HCT116 (cell line): ENCODE measurements around the gene FRMD4A. TPM values are rescaled to one million over a fixed set of nuclear protein-coding genes. Genes with fewer than 3 reads are reported as not detected.

Experiments
- ATAC-seq: fragments of 200-7000 bp; cut with Tn5 transposase; 2 replicates; pipeline ENCODE4 v1.9.1; 2020; ENCODE audit warnings: mild to moderate bottlenecking, moderate library complexity
- BruUV-seq: library from RNA; stranded (reverse); fragments of 400-500 nt; replicated peaks from 2 replicates; lab custom pipeline; 2021; lab: Mats Ljungman, UMichigan
- CTCF ChIA-PET: fragments of 300-600 bp; sonication (Branson Sonifier 250); formaldehyde crosslinking; loops from one replicate; lab custom pipeline; 2021; ENCODE audit warnings: antibody characterized with exemption; lab: Charles Lee
- POLR2A ChIA-PET: fragments of 300-600, 350-600 bp; sonication (Branson Sonifier 250); formaldehyde crosslinking; loops from one replicate; lab custom pipeline; 2021; ENCODE audit warnings: antibody characterized with exemption; lab: Charles Lee
- RAD21 ChIA-PET, 2 experiments: fragments of 300-600 bp; sonication (Branson Sonifier 250); formaldehyde crosslinking; loops; one replicate each; lab custom pipeline; 2023; ENCODE audit warnings: low total read pairs in 2 of 2; ENCODE audit not compliant: uncharacterized antibody in 2 of 2, unreplicated experiment in 2 of 2, low non-redundant PET in 1 of 2; lab: Charles Lee
- DNase-seq: peaks from one replicate; pipeline ENCODE4 v3.0.0-alpha.2; 2010; ENCODE audit warnings: low read depth, low spot score
- H2AFZ ChIP-seq: fragments of 200-600 bp; shearing (Covaris generic), sonication (generic); 2 replicates; pipeline ENCODE4 v1.6.1; 2017; ENCODE audit warnings: low read depth, mixed run types, mixed read lengths, antibody characterized with exemption, low read length; ENCODE audit not compliant: poor library complexity, severe bottlenecking
- H3K27ac ChIP-seq: 2 replicates; pipeline ENCODE4 v1.5.1; 2012; ENCODE audit warnings: low read depth, low read length
- H3K27me3 ChIP-seq: fragments of 200-600 bp; sonication (generic); 2 replicates; pipeline ENCODE4 v1.6.1; 2016; ENCODE audit warnings: mixed run types, low read length, mixed read lengths; ENCODE audit not compliant: insufficient read depth
- H3K36me3 ChIP-seq, 2 experiments: fragments of 200-500 bp in 1 of 2; fragments of 200-600 bp in 1 of 2; sonication (Bioruptor generic) in 1 of 2; sonication (generic) in 1 of 2; 2 replicates each; pipeline versions ENCODE4 v1.5.1 to v1.6.1; 2014 to 2016; ENCODE audit warnings: low read length in 2 of 2, inconsistent platforms in 1 of 2, mixed read lengths in 1 of 2, mixed run types in 1 of 2; ENCODE audit not compliant: insufficient read depth in 2 of 2, control insufficient read depth in 1 of 2
- H3K4me1 ChIP-seq, 2 experiments: fragments of 200-600 bp in 1 of 2; sonication (generic) in 1 of 2; 2 replicates each; pipeline versions ENCODE4 v1.5.1 to v1.6.1; 2012 to 2017; ENCODE audit warnings: low read length in 2 of 2, inconsistent platforms in 1 of 2, mild to moderate bottlenecking in 1 of 2, mixed read lengths in 1 of 2, mixed run types in 1 of 2, moderate library complexity in 1 of 2; ENCODE audit not compliant: insufficient read depth in 2 of 2, control insufficient read depth in 1 of 2
- H3K4me2 ChIP-seq: fragments of 200-600 bp; sonication (generic); 2 replicates; pipeline ENCODE4 v1.6.1; 2017; ENCODE audit warnings: mixed run types, low read length, mixed read lengths
- H3K4me3 ChIP-seq, 2 experiments: fragments of 200-600 bp in 1 of 2; sonication (generic) in 1 of 2; replicated peaks in 1 of 2; 2 replicates each; pipeline ENCODE4 v1.5.1; 2011 to 2016; ENCODE audit warnings: low read length in 2 of 2, control low read depth in 1 of 2, low read depth in 1 of 2, mild to moderate bottlenecking in 1 of 2, mixed read lengths in 1 of 2, mixed run types in 1 of 2
- H3K79me2 ChIP-seq: fragments of 200-600 bp; sonication (generic); 2 replicates; pipeline ENCODE4 v1.6.1; 2017; ENCODE audit warnings: mild to moderate bottlenecking, mixed run types, low read length, moderate library complexity, mixed read lengths; ENCODE audit not compliant: insufficient read depth
- H3K9ac ChIP-seq: fragments of 200-600 bp; sonication (generic); 2 replicates; pipeline ENCODE4 v1.6.1; 2016; ENCODE audit warnings: low read length, mixed read lengths
- H3K9me2 ChIP-seq: fragments of 200-600 bp; sonication (generic), shearing (Covaris generic); 2 replicates; pipeline ENCODE4 v1.6.1; 2017; ENCODE audit warnings: mixed run types, mild to moderate bottlenecking, moderate library complexity; ENCODE audit not compliant: insufficient read depth
- H3K9me3 ChIP-seq, 2 experiments: fragments of 200-500 bp in 1 of 2; fragments of 200-600 bp in 1 of 2; sonication (Bioruptor generic) in 1 of 2; sonication (generic) in 1 of 2; 2 replicates each; pipeline ENCODE4 v1.6.1; 2014 to 2017; ENCODE audit warnings: low read length in 2 of 2, mixed read lengths in 2 of 2, inconsistent platforms in 1 of 2, low read depth in 1 of 2, mild to moderate bottlenecking in 1 of 2, mixed run types in 1 of 2, moderate library complexity in 1 of 2; ENCODE audit not compliant: control insufficient read depth in 1 of 2, insufficient read depth in 1 of 2
- H4K20me1 ChIP-seq: fragments of 200-600 bp; sonication (generic), shearing (Covaris generic); 2 replicates; pipeline ENCODE4 v1.6.1; 2017; ENCODE audit warnings: mixed run types, mild to moderate bottlenecking, moderate library complexity; ENCODE audit not compliant: insufficient read depth
- CEBPB ChIP-seq: IDR thresholded peaks from 2 replicates; pipeline ENCODE4 v1.6.1; 2012; ENCODE audit warnings: low read depth
- EGR1 ChIP-seq: IDR thresholded peaks from 2 replicates; pipeline ENCODE4 v1.6.1; 2012; ENCODE audit warnings: low read depth
- EZH2 ChIP-seq: fragments of 200-600 bp; sonication (generic); IDR thresholded peaks from 2 replicates; pipeline ENCODE4 v1.6.1; 2017; ENCODE audit warnings: antibody characterized with exemption, mixed run types
- POLR2AphosphoS5 ChIP-seq: IDR thresholded peaks from 2 replicates; pipeline ENCODE4 v1.6.1; 2011; ENCODE audit warnings: mild to moderate bottlenecking, low read depth, low read length, moderate library complexity
- SRF ChIP-seq: IDR thresholded peaks from 2 replicates; pipeline ENCODE4 v1.6.1; 2012; ENCODE audit warnings: low read depth
- TCF7L2 ChIP-seq: IDR thresholded peaks from 2 replicates; pipeline ENCODE4 v1.7.0; 2011; ENCODE audit warnings: borderline replicate concordance, inconsistent platforms; ENCODE audit not compliant: insufficient read depth, insufficient read length; ENCODE audit errors: extremely low read depth
- ZNF274 ChIP-seq: fragments of 200-500 bp; sonication (Bioruptor generic); IDR thresholded peaks from 2 replicates; pipeline ENCODE4 v1.6.1; 2014; ENCODE audit warnings: mild to moderate bottlenecking, low read depth, low read length, inconsistent platforms
- intact Hi-C: fragments of 100-400 bp; cut with micrococcal nuclease; formaldehyde crosslinking; loops from 2 replicates; pipeline ENCODE4 v1.10.0; 2022
- total RNA-seq: library from RNA; stranded (reverse); gene quantifications from one replicate; pipeline ENCODE4 v1.2.1, GENCODE V29; 2021; ENCODE audit not compliant: unreplicated experiment
- TF ChIP-seq, protein P1 (sequence below): IDR thresholded peaks from 2 replicates; pipeline ENCODE4 v1.6.1; 2011; ENCODE audit warnings: mild to moderate bottlenecking, low read length, moderate library complexity; ENCODE audit not compliant: insufficient replicate concordance; ENCODE audit errors: extremely low read depth

Gene FRMD4A
- total RNA-seq, 1 experiment from 2014 or later = 0.20 TPM

DNA sequence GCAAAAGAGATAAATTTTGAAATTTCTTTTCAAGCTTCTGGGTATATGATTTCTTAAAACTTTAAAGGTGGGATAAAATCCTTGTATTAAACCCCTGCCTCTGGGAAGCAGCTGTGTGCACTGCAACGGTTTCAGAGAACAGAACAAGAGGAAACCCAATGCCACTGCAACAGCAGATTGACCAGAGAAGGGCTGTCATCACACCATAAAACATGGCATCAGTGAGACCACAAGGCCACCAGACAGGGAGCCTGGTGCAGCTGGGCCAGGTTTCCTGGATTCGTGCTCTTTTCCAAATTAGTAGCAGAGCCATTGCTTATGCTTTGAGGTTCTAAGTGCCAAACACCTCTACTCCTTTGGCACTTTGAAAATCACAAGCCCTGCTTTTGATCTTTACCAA lies 591.5 kb downstream of the FRMD4A start:
- ChIA-PET RAD21 (no interaction called here), CTCF (no interaction called here), POLR2A (no interaction called here)
- Histone ChIP-seq H3K36me3 (no peaks in the 10 kb centered on the region), H3K27ac (no peak overlapping the region), H4K20me1 (no peaks in the 10 kb centered on the region), H3K4me1 (no peaks in the 10 kb centered on the region), H3K27me3 (no peaks in the 10 kb centered on the region), H3K9me3 (no peaks in the 10 kb centered on the region), H3K9ac (no peak overlapping the region), H3K9me2 (no peaks in the 10 kb centered on the region), H3K79me2 (no peaks in the 10 kb centered on the region), H3K4me3 (no peak overlapping the region), H2AFZ (no peak overlapping the region), H3K4me2 (no peak overlapping the region)
- no peak for ATAC-seq
- no peak for TF ChIP-seq TCF7L2
- no peak for TF ChIP-seq ZNF274
- no peak for TF ChIP-seq POLR2AphosphoS5
- TF ChIP-seq, protein P1, sequence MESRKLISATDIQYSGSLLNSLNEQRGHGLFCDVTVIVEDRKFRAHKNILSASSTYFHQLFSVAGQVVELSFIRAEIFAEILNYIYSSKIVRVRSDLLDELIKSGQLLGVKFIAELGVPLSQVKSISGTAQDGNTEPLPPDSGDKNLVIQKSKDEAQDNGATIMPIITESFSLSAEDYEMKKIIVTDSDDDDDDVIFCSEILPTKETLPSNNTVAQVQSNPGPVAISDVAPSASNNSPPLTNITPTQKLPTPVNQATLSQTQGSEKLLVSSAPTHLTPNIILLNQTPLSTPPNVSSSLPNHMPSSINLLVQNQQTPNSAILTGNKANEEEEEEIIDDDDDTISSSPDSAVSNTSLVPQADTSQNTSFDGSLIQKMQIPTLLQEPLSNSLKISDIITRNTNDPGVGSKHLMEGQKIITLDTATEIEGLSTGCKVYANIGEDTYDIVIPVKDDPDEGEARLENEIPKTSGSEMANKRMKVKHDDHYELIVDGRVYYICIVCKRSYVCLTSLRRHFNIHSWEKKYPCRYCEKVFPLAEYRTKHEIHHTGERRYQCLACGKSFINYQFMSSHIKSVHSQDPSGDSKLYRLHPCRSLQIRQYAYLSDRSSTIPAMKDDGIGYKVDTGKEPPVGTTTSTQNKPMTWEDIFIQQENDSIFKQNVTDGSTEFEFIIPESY = no peak
- BruUV-seq = no TSS peak
- intact Hi-C loops = no loop called here
- no peak for DNase-seq

GRCh38 chr10:13736506-13736905 lies 594.2 kb downstream of the FRMD4A start:
- Histone ChIP-seq H3K27ac (no peak overlapping the region), H3K9me3 (no peaks in the 10 kb centered on the region), H3K27me3 (no peaks in the 10 kb centered on the region), H3K9me2 (no peaks in the 10 kb centered on the region), H2AFZ (no peak overlapping the region), H3K4me2 (no peak overlapping the region), H4K20me1 (no peaks in the 10 kb centered on the region), H3K36me3 (no peaks in the 10 kb centered on the region), H3K9ac (no peak overlapping the region), H3K4me3 (no peak overlapping the region), H3K4me1 (no peaks in the 10 kb centered on the region), H3K79me2 (no peaks in the 10 kb centered on the region)
- intact Hi-C loops = no loop called here
- TF ChIP-seq EGR1 = no peak
- TF ChIP-seq, protein P1 = no peak
- TF ChIP-seq EZH2 = no peak
- TF ChIP-seq ZNF274 = no peak
- no peak for TF ChIP-seq CEBPB
- TF ChIP-seq SRF = no peak
- no peak for TF ChIP-seq TCF7L2
- CTCF ChIA-PET = no interaction called here
- RAD21 ChIA-PET = no interaction called here
- DNase-seq = no peak
- no peak for ATAC-seq
- no TSS peak for BruUV-seq
- POLR2A ChIA-PET = no interaction called here
